C4-2B (cell line): Measurements from ENCODE around the gene AMPH.

Experiments
- CTCF ChIP-seq: fragments of 450-650 bp; conservative IDR thresholded peaks from 2 replicates; pipeline ENCODE4 v1.5.1; 2017; ENCODE audit warnings: mild to moderate bottlenecking
- ZFX ChIP-seq: fragments of 450-650 bp; IDR thresholded peaks from 2 replicates; pipeline ENCODE4 v1.6.1; 2017

DNA sequence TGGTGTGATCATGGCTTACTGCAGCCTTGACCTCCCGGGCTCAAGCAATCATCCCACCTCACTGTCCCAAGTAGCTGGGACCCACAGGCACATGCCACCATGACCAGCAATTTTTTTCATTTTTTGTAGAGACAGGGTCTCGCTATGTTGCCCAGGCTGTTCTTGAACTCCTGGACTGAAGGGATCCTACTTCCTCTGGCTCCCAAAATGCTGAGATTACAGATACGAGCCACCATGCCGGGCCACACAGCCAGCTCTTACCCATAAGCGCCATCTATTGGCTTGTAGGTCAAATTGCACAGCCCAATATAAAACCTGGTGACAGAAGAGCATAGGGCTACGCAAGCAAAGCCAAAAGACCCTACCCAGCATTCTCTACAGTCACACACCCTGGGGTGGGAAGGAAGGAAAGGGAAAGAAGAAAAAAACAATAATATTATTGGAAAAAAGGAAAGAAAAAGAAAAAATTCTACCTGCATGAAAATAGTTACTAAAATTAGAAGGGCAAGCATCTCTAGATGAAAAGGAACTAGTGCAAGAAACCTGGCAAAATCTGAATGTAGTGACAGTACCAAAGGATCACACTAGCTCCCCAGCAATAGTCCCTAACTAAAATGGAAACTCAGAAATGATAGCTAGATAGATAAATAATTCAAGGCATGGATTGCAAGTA, 29.4 kb upstream of the AMPH start:
- TF ChIP-seq CTCF (peak; percentile 89), ZFX (no peak)
